HFFc6 (cell line): Measurements from ENCODE around the gene DNER. TPM values are rescaled to one million over a fixed set of nuclear protein-coding genes. Genes with fewer than 3 reads are reported as not detected.

Source experiments
- DNase-seq: peaks from one replicate; pipeline ENCODE4 v3.0.0-alpha.2; 2018
- H3K27ac Mint-ChIP-seq: 2 replicates; pipeline ENCODE4 v1.8.0; 2020; ENCODE audit warnings: mild to moderate bottlenecking, mixed read lengths
- H3K27me3 Mint-ChIP-seq: 2 replicates; pipeline ENCODE4 v1.8.0; 2021; ENCODE audit warnings: mild to moderate bottlenecking, moderate library complexity, mixed read lengths; ENCODE audit not compliant: insufficient read depth
- H3K36me3 Mint-ChIP-seq: 2 replicates; pipeline ENCODE4 v1.8.0; 2021; ENCODE audit warnings: low read depth, mixed read lengths
- H3K4me1 Mint-ChIP-seq: 2 replicates; pipeline ENCODE4 v1.8.0; 2020; ENCODE audit warnings: low read depth, mixed read lengths
- H3K4me3 Mint-ChIP-seq: 2 replicates; pipeline ENCODE4 v1.8.0; 2020; ENCODE audit warnings: mild to moderate bottlenecking, moderate library complexity, mixed read lengths
- H3K9me3 Mint-ChIP-seq: 2 replicates; pipeline ENCODE4 v1.8.0; 2020; ENCODE audit warnings: mild to moderate bottlenecking, mixed read lengths
- total RNA-seq, 6 experiments: library from RNA; stranded (reverse); fragmentation: NEBNext Ultra II Directional; extraction: Animal tissue kit (Norgen Biotek cat#: 25700); gene quantifications; 2 replicates in 1 of 6; 3 replicates in 5 of 6; pipeline ENCODE4 v1.2.3, GENCODE V29; 2021
- TF ChIP-seq, protein P1 (sequence below): fragments of 200-600 bp; sonication (generic); IDR thresholded peaks from 2 replicates; pipeline ENCODE4 v1.5.0; 2021; ENCODE audit warnings: antibody characterized with exemption, mild to moderate bottlenecking

DNER gene
- total RNA-seq, 6 experiments from 2014 or later, result 0.07 to 3.8 (median 2.7) TPM

DNA sequence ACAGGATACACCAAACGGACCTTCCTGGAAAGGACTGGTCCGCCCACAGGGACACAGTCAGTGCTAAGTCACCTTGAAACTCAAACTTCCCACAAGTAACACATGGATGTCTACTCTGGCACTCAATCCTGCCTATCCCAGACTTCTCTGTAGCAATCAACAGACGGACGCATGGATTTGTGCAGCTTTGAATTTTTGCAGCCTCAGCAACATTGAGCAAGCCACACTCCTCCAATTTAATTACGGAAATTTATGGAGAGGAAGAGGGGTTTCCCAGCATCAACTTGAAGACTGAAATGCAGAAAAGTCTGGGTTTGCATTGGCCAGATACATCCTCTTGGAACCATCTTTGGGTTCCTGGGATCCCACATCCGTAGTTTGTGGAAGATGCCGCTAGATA lies 26.2 kb downstream of the DNER start:
- H3K4me1 Mint-ChIP-seq, result no peaks in the 10 kb centered on the region
- TF ChIP-seq, protein P1, sequence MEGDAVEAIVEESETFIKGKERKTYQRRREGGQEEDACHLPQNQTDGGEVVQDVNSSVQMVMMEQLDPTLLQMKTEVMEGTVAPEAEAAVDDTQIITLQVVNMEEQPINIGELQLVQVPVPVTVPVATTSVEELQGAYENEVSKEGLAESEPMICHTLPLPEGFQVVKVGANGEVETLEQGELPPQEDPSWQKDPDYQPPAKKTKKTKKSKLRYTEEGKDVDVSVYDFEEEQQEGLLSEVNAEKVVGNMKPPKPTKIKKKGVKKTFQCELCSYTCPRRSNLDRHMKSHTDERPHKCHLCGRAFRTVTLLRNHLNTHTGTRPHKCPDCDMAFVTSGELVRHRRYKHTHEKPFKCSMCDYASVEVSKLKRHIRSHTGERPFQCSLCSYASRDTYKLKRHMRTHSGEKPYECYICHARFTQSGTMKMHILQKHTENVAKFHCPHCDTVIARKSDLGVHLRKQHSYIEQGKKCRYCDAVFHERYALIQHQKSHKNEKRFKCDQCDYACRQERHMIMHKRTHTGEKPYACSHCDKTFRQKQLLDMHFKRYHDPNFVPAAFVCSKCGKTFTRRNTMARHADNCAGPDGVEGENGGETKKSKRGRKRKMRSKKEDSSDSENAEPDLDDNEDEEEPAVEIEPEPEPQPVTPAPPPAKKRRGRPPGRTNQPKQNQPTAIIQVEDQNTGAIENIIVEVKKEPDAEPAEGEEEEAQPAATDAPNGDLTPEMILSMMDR, result no peak
- no peak overlapping the region for H3K27ac Mint-ChIP-seq
- no peaks in the 10 kb centered on the region for H3K36me3 Mint-ChIP-seq
- DNase-seq, result no peak
- peaks cover 3% of the 10 kb centered on the region for H3K27me3 Mint-ChIP-seq
- no peaks in the 10 kb centered on the region for H3K9me3 Mint-ChIP-seq
- no peak overlapping the region for H3K4me3 Mint-ChIP-seq

DNA sequence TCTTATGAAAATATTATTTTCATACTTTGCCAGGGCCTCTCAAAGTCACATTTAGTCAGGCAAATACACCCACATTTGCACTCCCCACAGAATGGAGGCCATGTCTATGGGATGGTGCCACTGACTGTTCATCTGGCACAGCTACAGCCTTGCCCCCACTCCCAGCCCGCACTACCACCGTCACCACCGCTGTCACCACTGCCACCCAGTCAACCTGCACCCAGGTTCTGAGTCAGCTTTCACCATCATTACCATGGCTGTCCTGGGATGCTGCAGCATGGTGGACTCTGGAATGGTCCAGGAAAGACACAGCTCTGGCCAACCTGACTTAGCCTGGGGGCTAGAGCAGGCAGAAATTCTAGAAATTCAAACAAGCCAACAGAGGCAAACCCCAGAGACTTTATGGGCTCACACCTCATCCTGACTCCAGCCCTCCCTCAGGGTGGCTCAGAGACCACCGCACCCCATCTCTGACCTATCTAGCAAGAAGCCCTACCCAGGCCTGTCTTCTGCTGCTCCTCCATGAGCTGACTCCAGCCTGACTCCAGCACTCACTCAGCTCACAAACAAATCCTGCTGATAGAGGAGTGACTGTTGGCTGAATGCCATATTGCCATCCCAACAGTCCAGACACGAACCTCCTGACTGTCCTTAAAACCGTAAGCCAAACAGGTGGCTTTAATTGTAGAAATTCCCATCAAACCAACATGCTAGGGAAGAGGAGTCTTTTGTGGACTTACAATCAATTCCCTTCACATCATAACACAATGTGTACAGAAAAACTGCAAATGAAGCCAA lies 28.0 kb downstream of the DNER start:
- H3K27ac Mint-ChIP-seq, result no peak overlapping the region
- TF ChIP-seq, protein P1, result no peak
- no peaks in the 10 kb centered on the region for H3K4me1 Mint-ChIP-seq
- H3K36me3 Mint-ChIP-seq, result no peaks in the 10 kb centered on the region
- H3K27me3 Mint-ChIP-seq, result peaks cover 6% of the 10 kb centered on the region
- no peak for DNase-seq
- H3K9me3 Mint-ChIP-seq, result no peaks in the 10 kb centered on the region
- H3K4me3 Mint-ChIP-seq, result no peak overlapping the region

DNA sequence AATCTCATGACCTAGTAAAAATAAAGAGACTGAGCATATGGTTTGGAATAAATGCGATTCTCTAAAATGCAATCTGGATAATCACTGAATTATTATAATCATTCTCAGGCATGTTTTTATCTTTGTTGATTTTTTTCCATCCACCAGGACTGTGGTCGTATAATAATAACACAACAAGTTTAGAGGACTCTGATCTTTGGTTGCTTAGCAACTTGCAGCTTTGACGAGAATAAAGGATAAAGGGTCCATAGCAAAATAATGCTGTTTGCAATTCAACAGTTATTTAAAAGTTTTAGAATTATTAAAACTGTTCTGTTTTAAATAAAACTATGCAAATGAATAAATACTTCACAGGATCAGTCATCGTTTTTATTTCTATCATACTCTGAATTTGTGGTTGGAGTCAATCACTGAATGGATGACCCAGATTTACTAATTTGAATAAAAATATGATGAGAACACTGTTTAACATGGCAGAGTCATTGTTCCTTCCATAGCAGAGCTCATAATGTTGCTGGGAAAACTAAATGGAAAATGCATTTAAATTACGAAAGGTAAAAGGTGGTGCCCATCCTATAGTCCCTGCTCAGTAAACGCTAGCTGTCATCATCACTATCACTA lies 29.3 kb downstream of the DNER start:
- DNase-seq, result no peak
- no peaks in the 10 kb centered on the region for H3K36me3 Mint-ChIP-seq
- H3K4me3 Mint-ChIP-seq, result no peak overlapping the region
- H3K4me1 Mint-ChIP-seq, result no peaks in the 10 kb centered on the region
- TF ChIP-seq, protein P1, result no peak
- no peaks in the 10 kb centered on the region for H3K9me3 Mint-ChIP-seq
- H3K27ac Mint-ChIP-seq, result no peak overlapping the region
- peaks cover 6% of the 10 kb centered on the region for H3K27me3 Mint-ChIP-seq

DNA sequence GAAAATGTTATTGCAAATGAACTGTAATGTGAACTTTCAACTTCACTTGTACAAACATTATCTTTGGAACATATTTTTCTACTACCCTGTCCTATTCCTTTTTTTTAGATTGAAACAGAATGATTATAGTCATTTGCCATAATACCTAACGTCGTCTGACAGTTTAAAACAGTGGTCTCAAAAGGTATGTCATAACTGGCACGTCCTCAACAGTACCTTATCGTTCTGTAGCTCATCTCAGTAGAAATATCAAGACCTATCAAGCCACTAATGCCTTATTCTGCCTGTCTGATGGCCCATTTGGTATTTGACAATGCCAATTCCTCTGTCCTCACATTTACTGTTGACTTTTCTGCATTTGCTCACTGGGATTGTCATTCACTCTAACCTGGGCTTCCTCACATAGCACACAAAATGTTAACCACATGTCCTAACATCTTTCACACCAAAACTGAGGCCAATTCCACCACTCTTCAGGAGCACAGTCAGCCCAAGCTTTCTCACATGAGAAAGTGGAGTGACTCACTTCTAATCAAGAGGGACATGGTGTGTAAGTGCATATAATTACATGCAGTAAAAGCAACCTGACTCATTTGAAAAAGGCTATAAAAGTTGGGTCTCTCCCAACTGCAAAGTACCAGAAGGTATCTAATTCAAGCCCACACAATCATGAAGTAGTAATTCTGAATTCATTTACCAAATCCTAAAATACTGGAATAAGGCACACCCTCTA lies 34.8 kb downstream of the DNER start:
- Mint-ChIP-seq H3K27ac (no peak overlapping the region), H3K27me3 (peaks cover 23% of the 10 kb centered on the region), H3K36me3 (no peaks in the 10 kb centered on the region), H3K4me1 (no peaks in the 10 kb centered on the region), H3K4me3 (no peak overlapping the region), H3K9me3 (no peaks in the 10 kb centered on the region)
- TF ChIP-seq, protein P1, result no peak
- DNase-seq, result no peak

DNA sequence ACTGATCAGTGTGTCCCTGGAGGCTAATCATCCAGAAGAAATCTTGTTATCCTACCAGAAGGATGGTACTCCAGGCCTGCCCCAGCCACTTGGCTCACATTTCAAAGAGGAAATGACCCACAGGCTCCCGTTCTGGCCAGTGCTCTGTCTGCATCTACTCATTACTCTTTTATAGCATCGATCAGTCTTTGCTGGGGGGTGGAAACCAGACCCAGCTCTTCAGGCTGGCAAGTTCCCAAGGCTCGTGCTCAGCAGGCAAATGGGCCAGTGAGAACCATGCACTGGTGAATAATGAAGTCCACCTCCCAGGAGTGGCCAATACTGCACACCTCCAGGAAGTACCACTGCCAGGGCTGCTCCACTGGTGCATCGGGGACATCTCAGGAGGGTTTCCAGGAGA lies 38.8 kb downstream of the DNER start:
- Mint-ChIP-seq H3K27ac (no peak overlapping the region), H3K27me3 (peaks cover 20% of the 10 kb centered on the region), H3K4me1 (no peaks in the 10 kb centered on the region), H3K4me3 (no peak overlapping the region), H3K9me3 (no peaks in the 10 kb centered on the region), H3K36me3 (no peaks in the 10 kb centered on the region)
- DNase-seq, result no peak
- TF ChIP-seq, protein P1, result no peak
